Lower leg skin (tissue), 4 donors: Measurements from ENCODE around the gene MTFR2. TPM values are rescaled to one million over a fixed set of nuclear protein-coding genes. Genes with fewer than 3 reads are reported as not detected.

ENCODE experiments used
- DNase-seq, 2 donors: peaks; one replicate each; pipeline ENCODE4 v3.0.0-alpha.2; 2019; ENCODE audit warnings: low spot score in 2 of 2
- H3K4me3 ChIP-seq: fragments of 200-600 bp; sonication (generic); 2 replicates; pipeline ENCODE4 v1.5.1; 2017; ENCODE audit warnings: mild to moderate bottlenecking, low read depth; ENCODE audit not compliant: poor library complexity, severe bottlenecking
- CTCF ChIP-seq, 3 donors: fragments of 450-650 bp; IDR thresholded peaks; one replicate each; pipeline ENCODE4 v1.5.1; 2016; ENCODE audit warnings: antibody characterized with exemption in 3 of 3, mild to moderate bottlenecking in 3 of 3, moderate library complexity in 2 of 3
- POLR2A ChIP-seq, 2 donors: fragments of 450-650 bp; IDR thresholded peaks; one replicate each; pipeline ENCODE4 v1.6.1; 2016 to 2017; ENCODE audit warnings: antibody characterized with exemption in 2 of 2, mild to moderate bottlenecking in 1 of 2, moderate library complexity in 1 of 2
- WGBS, 2 donors: methylation state at CpG; one replicate each; pipeline ENCODE4 v1.1.5; 2018; 5-methylcytosine and 5-hydroxymethylcytosine counted together
- intact Hi-C: fragments of 100-400 bp; cut with DNase I; formaldehyde crosslinking; loops from one replicate; pipeline ENCODE4 v1.15.0; 2023; ENCODE audit warnings: low total_unique reads
- total RNA-seq, 4 donors: library from RNA; depleted of rRNA; stranded (reverse); fragments of >200 nt; gene quantifications; one replicate each; pipeline ENCODE4 v1.1.0, GENCODE V29; 2016

MTFR2 gene
- total RNA-seq, 4 donors from 2014 or later, result 0.49 to 1.3 (median 0.76) TPM; not detected in 1

GRCh38 chr6:136232701-136233100 is 17.4 kb downstream of the MTFR2 start:
- DNase-seq, result no peak
- H3K4me3 ChIP-seq, result no peak overlapping the region
- WGBS, 2 donors, result 98 to 100% methylated on average over 1 of the region's 1 CpG
- intact Hi-C loops, result no loop called here
- no peak for TF ChIP-seq CTCF (IDR thresholded peaks at IDR 0.05)
- TF ChIP-seq POLR2A (IDR thresholded peaks at IDR 0.05), result no peak

DNA sequence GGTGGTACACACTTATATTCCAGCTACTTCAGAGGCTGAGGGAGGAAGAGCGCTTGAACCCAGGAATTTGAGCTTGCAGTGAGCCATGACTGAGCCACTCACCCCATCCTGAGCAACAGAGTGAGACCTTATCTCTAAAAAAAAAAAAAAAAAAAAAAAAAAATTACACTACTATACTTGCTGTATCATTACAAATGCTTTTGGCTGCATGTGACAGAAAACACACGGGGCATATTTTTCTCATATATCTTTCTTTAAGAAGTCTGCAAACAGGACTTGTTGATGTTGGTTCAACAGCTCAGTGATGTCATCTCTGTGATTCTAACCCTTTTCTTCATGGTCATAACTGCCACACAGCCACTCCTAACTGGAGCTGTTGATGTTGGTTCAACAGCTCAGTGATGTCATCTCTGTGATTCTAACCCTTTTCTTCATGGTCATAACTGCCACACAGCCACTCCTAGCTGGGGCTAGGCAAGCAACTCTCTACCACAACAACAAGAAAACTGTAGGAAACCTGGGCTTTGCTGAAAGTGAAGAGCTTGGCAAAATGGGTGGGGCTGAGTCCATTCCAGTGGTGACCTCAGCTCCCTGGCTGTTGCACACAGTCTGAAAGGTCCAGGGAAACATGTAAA is 19.8 kb downstream of the MTFR2 start:
- 82 to 93% methylated on average over 2 of the region's 2 CpGs for WGBS, 2 donors
- no peak for DNase-seq
- no peak for TF ChIP-seq POLR2A (IDR thresholded peaks at IDR 0.05)
- no peak for TF ChIP-seq CTCF (IDR thresholded peaks at IDR 0.05)
- H3K4me3 ChIP-seq, result no peak overlapping the region
- intact Hi-C loops, result no loop called here

DNA sequence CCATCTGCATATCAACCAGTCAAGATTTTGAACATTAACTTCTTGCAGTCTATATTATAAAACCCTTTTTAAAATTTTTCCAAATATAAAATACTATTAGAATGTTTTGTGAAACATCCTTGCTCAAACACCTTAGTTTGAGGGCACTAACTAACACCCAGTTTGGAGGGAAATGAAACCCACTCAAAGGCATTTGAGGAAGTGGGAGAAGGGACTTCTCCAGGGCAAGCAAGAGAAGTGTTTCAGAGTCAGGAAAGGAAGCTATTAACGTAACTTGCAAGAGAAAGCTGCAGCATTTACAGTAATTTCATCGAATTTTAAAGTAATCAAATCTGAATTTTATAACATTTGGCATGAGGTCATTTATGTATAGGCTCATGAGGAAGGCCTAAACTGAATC is 21.3 kb downstream of the MTFR2 start:
- no peak overlapping the region for H3K4me3 ChIP-seq
- intact Hi-C loops, result loop anchor here (10.0 kb wide), 1 partner anchor 694 kb away; no protein-coding TSS in a partner anchor
- no peak for DNase-seq
- WGBS, 2 donors, result 78 to 81% methylated on average over 2 of the region's 2 CpGs
- TF ChIP-seq POLR2A (IDR thresholded peaks at IDR 0.05), result no peak
- TF ChIP-seq CTCF (IDR thresholded peaks at IDR 0.05), result no peak

DNA sequence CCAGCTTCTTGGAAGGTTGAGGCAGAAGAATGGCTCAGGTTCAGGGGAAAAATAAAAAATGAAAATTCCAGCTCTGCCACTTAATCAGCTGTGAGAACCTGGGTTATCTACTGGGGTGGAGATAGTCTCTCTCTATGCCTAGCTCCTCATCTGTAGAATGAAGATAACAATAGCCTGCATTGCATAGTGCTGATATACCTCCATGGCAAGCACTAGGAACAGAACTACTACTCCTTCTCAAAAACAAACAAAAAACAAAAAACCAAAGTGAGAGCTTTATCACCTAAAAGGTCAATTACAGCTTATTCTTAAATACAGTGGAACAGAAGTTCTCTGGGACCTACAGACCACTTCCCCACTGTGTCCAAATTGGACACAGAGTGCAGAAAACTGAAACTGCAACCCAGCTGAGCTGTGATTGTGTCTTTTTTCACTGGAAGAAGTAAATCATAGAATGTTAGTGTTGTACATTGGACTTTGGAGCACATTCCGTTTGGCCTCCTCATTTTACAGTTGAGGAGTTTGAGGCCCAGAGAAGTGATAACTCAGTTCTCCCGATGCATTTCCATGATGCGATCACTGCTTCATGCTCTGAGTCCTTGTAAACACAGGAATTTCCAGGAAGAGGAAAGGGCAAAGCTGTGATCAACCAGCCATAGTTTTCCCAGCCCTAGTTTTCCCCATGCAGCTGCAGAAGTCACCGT is 23.3 kb downstream of the MTFR2 start:
- no peak for DNase-seq
- intact Hi-C loops, result loop anchor here (10.0 kb wide), 1 partner anchor 692 kb away; no protein-coding TSS in a partner anchor
- WGBS, 2 donors, result 94% methylated on average over 4 of the region's 4 CpGs
- TF ChIP-seq POLR2A (IDR thresholded peaks at IDR 0.05) (no peak), CTCF (IDR thresholded peaks at IDR 0.05) (no peak)
- no peak overlapping the region for H3K4me3 ChIP-seq

DNA sequence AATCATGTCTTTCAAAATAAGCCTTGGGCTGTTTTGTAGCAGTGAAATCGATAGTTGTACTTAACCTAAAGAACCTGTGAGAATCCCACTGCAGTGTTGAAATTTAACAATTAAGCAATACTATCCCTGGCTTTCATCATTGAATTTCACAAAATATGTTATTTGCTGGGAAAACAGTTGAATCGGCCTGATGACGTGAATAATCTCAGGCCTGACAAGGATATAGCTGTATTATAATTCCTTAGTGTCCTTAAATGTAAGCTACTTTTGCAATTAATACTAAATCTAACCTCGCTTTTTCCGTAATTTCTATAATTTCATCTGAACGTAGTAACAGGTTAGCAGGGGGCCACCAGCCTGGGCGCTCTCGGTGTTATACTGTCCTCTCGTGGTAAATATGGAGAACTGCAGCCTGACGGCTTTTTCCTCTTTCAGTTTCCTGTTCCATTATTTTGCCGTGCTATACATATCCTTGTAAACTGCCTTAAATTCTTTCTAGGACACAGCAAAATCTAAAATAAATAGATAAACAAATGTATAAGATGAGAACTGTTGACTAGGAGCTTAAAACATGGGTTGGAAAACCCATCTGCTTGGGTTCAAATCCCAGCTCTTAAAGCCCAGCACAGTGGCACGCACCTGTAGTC is 24.0 kb downstream of the MTFR2 start:
- WGBS, 2 donors, result 21 to 22% methylated on average over 12 of the region's 12 CpGs
- intact Hi-C loops, result loop anchor here (10.0 kb wide), 1 partner anchor 691 kb away; no protein-coding TSS in a partner anchor
- TF ChIP-seq POLR2A (IDR thresholded peaks at IDR 0.05) (no peak), CTCF (IDR thresholded peaks at IDR 0.05) (peak; percentile 78 to 99 (median 82))
- DNase-seq, result peak; percentile 36 to 89
- H3K4me3 ChIP-seq, result no peak overlapping the region
